Measurements from ENCODE around the gene PSMD12. TPM values are rescaled to one million over a fixed set of nuclear protein-coding genes. Genes with fewer than 3 reads are reported as not detected.

Gene PSMD12
- total RNA-seq, 1 experiment from 2014 or later, result 90.5 TPM

DNA sequence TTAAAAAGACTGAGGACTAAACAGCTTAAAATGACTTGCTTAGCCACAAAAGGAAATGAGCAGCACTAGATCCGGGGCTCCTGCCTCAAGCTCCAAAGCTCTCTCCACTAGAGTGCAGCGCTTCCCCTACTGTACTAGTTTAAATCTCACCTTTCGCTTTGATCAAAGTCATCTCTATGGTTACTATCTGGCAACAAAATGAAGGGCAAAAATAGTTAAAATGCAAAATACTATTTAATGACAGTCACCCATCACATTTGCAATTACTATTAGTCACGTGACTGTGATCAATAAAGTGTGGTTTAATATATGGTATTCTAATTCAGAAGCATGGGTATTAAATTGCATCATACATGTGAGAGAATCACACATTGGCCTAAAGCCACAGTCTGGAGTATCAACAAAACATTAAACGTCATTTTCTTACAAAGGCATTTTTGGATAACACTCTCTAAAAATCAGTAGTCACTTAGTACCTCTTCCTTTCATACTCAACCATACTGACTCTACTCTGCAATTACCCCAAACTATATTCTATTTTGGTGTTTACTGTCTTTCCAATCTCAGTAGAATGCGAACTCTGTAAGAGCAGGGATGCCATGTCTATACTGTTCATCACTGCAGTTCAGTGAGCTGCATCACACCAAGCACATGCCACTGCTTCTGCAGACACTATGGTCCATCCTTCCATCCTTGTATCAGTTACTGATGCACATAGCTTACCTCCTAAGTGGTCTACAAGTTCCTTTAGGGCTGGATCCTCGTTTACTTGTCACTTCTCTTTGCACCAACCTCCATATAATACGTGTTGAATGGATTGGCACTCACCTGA lies 6.2 kb downstream of the PSMD12 start:
- Mint-ChIP-seq H3K36me3 (ENCODE audit: insufficient read depth in 1 of 3, low read depth in 3 of 3) (peaks cover 29 to 63% (median 40%) of the 10 kb centered on the region in 3 experiments), H3K27ac (peak overlapping the region; percentile 15 to 22 (median 21); a peak in 3 of 7 replicates), H3K9me3 (no peaks in the 10 kb centered on the region), H3K4me1 (peaks cover 10 to 21% of the 10 kb centered on the region in 2 experiments), H3K4me3 (no peak overlapping the region), H3K27me3 (ENCODE audit: low read depth) (no peaks in the 10 kb centered on the region)
- Histone ChIP-seq H3K23ac (ENCODE audit: insufficient read length, low read depth, low read length) (no peak overlapping the region), H2BK20ac (ENCODE audit: low read depth, low read length, poor library complexity, severe bottlenecking) (no peak overlapping the region), H4K8ac (replicated peaks; ENCODE audit: insufficient read length, low read depth, low read length) (no peak overlapping the region), H3K4ac (ENCODE audit: low read depth, low read length) (no peak overlapping the region), H3K4me2 (ENCODE audit: insufficient read depth, insufficient read length, low read length) (no peak overlapping the region), H3K23me2 (ENCODE audit: insufficient read length, low read depth, low read length, poor library complexity, severe bottlenecking) (no peaks in the 10 kb centered on the region), H3K14ac (ENCODE audit: insufficient read depth, low read length) (no peak overlapping the region), H3K9ac (ENCODE audit: extremely low read depth, insufficient read length, low read length) (no peak overlapping the region), H2BK120ac (ENCODE audit: low read depth, low read length, poor library complexity, severe bottlenecking) (no peak overlapping the region), H3K79me2 (ENCODE audit: insufficient read depth, low read length) (peaks cover 24% of the 10 kb centered on the region), H3K18ac (ENCODE audit: insufficient read length, low read depth, low read length) (no peak overlapping the region), H3K79me1 (ENCODE audit: insufficient read depth, low read depth, low read length, poor library complexity, severe bottlenecking) (peaks cover 2% of the 10 kb centered on the region), H4K20me1 (ENCODE audit: control insufficient read depth, insufficient read depth, insufficient read length) (no peaks in the 10 kb centered on the region), H3K9me3 (ENCODE audit: control insufficient read depth, low read depth, low read length) (no peaks in the 10 kb centered on the region), H3T11ph (ENCODE audit: low read length) (no peak overlapping the region), H3K27me3 (ENCODE audit: insufficient read depth, low read length) (no peaks in the 10 kb centered on the region), H4K91ac (ENCODE audit: insufficient read length, low read depth, low read length) (no peak overlapping the region), H3K27ac (ENCODE audit: insufficient read length, low read depth, low read length) (no peak overlapping the region), H2BK12ac (ENCODE audit: insufficient read length, low read depth, low read length) (no peak overlapping the region), H3K56ac (ENCODE audit: insufficient read length, low read depth, low read length) (no peak overlapping the region), H4K5ac (ENCODE audit: insufficient read length, low read depth, low read length) (no peak overlapping the region), H2BK5ac (ENCODE audit: insufficient read length, low read length) (no peak overlapping the region), H2AK5ac (ENCODE audit: insufficient read length, low read length) (no peak overlapping the region), H2BK15ac (ENCODE audit: low read depth, low read length) (no peak overlapping the region), H2AFZ (ENCODE audit: low read length) (no peak overlapping the region), H3K4me1 (ENCODE audit: insufficient read depth, low read length) (peaks cover under 1% of the 10 kb centered on the region)
- no peak for DNase-seq
- TF ChIP-seq, protein P1, sequence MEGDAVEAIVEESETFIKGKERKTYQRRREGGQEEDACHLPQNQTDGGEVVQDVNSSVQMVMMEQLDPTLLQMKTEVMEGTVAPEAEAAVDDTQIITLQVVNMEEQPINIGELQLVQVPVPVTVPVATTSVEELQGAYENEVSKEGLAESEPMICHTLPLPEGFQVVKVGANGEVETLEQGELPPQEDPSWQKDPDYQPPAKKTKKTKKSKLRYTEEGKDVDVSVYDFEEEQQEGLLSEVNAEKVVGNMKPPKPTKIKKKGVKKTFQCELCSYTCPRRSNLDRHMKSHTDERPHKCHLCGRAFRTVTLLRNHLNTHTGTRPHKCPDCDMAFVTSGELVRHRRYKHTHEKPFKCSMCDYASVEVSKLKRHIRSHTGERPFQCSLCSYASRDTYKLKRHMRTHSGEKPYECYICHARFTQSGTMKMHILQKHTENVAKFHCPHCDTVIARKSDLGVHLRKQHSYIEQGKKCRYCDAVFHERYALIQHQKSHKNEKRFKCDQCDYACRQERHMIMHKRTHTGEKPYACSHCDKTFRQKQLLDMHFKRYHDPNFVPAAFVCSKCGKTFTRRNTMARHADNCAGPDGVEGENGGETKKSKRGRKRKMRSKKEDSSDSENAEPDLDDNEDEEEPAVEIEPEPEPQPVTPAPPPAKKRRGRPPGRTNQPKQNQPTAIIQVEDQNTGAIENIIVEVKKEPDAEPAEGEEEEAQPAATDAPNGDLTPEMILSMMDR (conservative IDR thresholded peaks at IDR 0.05), result peak; percentile 62
- no CpG with 5 or more reads among the region's 8 CpGs for WGBS (ENCODE audit: extremely low coverage, insufficient read length, low lambda C conversion rate)

Measured in H9 (cell line).